Gastrocnemius medialis (tissue), 4 donors: Measurements from ENCODE around the gene MAD1L1.

Experiments used
- CTCF ChIP-seq, 5 experiments: fragments of 450-650 bp in 3 of 5; fragments of 200-600 bp in 2 of 5; sonication (generic) in 2 of 5; IDR thresholded peaks in 4 of 5; conservative IDR thresholded peaks in 1 of 5; 1 replicate in 4 of 5; 2 replicates in 1 of 5; pipeline ENCODE4 v1.5.1; 2016 to 2019; ENCODE audit warnings: antibody characterized with exemption in 5 of 5, mild to moderate bottlenecking in 3 of 5, moderate library complexity in 3 of 5
- POLR2A ChIP-seq, 2 donors: fragments of 450-650 bp; IDR thresholded peaks; one replicate each; pipeline ENCODE4 v1.6.1; 2017; ENCODE audit warnings: antibody characterized with exemption in 2 of 2, mild to moderate bottlenecking in 2 of 2, moderate library complexity in 2 of 2

GRCh38 chr7:1881946-1882345 is 350.8 kb downstream of the MAD1L1 start:
- TF ChIP-seq CTCF (IDR thresholded peaks at IDR 0.05 in 4 of 5, conservative IDR thresholded peaks at IDR 0.05 in 1 of 5) (no peak), POLR2A (IDR thresholded peaks at IDR 0.05) (no peak)
